ENCODE measurements around the gene KCNK4.

DNA sequence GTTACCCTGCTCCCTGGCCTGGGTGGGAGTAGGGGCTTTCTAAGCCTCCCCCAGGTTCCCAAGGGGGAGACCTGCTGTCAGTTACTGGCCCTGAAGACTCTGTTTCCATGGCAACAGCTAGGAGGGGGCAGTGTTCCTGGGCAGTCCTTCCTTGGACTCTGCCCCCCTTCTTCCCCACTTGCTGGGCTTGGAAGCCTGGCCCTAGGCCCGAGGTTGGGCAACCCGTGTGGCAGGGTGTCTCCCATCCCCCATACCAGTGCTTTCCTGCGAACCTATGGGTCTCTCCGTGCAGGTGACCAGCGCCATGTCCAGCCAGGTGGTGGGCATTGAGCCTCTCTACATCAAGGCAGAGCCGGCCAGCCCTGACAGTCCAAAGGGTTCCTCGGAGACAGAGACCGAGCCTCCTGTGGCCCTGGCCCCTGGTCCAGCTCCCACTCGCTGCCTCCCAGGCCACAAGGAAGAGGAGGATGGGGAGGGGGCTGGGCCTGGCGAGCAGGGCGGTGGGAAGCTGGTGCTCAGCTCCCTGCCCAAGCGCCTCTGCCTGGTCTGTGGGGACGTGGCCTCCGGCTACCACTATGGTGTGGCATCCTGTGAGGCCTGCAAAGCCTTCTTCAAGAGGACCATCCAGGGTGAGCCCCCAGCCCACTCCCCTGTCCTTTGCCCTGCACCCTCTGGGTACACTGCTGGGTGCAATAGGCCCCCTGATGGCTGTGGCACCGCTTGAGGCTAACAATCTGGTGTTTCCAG lies 15.9 kb downstream of the KCNK4 start:
- TF ChIP-seq, protein P1, sequence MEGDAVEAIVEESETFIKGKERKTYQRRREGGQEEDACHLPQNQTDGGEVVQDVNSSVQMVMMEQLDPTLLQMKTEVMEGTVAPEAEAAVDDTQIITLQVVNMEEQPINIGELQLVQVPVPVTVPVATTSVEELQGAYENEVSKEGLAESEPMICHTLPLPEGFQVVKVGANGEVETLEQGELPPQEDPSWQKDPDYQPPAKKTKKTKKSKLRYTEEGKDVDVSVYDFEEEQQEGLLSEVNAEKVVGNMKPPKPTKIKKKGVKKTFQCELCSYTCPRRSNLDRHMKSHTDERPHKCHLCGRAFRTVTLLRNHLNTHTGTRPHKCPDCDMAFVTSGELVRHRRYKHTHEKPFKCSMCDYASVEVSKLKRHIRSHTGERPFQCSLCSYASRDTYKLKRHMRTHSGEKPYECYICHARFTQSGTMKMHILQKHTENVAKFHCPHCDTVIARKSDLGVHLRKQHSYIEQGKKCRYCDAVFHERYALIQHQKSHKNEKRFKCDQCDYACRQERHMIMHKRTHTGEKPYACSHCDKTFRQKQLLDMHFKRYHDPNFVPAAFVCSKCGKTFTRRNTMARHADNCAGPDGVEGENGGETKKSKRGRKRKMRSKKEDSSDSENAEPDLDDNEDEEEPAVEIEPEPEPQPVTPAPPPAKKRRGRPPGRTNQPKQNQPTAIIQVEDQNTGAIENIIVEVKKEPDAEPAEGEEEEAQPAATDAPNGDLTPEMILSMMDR (conservative IDR thresholded peaks at IDR 0.05; ENCODE audit: low read length) = no peak
- no peak for TF ChIP-seq EZH2phosphoT487 (IDR thresholded peaks at IDR 0.05; ENCODE audit: borderline replicate concordance)

All from Loucy (cell line).